Psoas muscle (tissue), 8 donors: Measurements from ENCODE around the gene MPST. TPM values are rescaled to one million over a fixed set of nuclear protein-coding genes. Genes with fewer than 3 reads are reported as not detected.

ENCODE experiments used
- ATAC-seq, 4 donors: fragments of 200-7000 bp; cut with Tn5 transposase; one replicate each; pipeline ENCODE4 v1.9.1; 2020; ENCODE audit warnings: moderate library complexity in 3 of 4, mild to moderate bottlenecking in 2 of 4
- DNase-seq, 2 donors: peaks; one replicate each; pipeline ENCODE4 v3.0.0-alpha.2; 2020
- H3K27ac ChIP-seq: fragments of 200-600 bp; one replicate; pipeline ENCODE4 v1.8.0; 2022
- H3K27me3 ChIP-seq, 3 donors: fragments of 200-600 bp in 1 of 3; one replicate each; pipeline versions ENCODE4 v1.6.1 to v1.8.0; 2013 to 2022; ENCODE audit warnings: low read length in 2 of 3, mild to moderate bottlenecking in 2 of 3, moderate library complexity in 1 of 3; ENCODE audit not compliant: insufficient read depth in 3 of 3
- H3K36me3 ChIP-seq, 2 donors: fragments of 200-600 bp in 1 of 2; one replicate each; pipeline versions ENCODE4 v1.6.1 to v1.8.0; 2013 to 2022; ENCODE audit warnings: low read depth in 1 of 2, mild to moderate bottlenecking in 1 of 2, moderate library complexity in 1 of 2; ENCODE audit not compliant: insufficient read depth in 1 of 2
- H3K4me1 ChIP-seq: fragments of 200-600 bp; one replicate; pipeline ENCODE4 v1.8.0; 2022
- H3K4me3 ChIP-seq: fragments of 200-600 bp; one replicate; pipeline ENCODE4 v1.8.0; 2022; ENCODE audit warnings: mild to moderate bottlenecking
- H3K9me3 ChIP-seq: fragments of 200-600 bp; one replicate; pipeline ENCODE4 v1.8.0; 2022
- WGBS, 3 donors: extraction: QIAGEN DNeasy Blood & Tissue Kit; methylation state at CpG; one replicate each; pipeline versions ENCODE4 v1.1.6 to v1.1.7; 2013; 5-methylcytosine and 5-hydroxymethylcytosine counted together
- intact Hi-C, 2 donors: fragments of 100-400 bp; cut with DNase I; formaldehyde crosslinking; loops; one replicate each; pipeline versions ENCODE4 v1.11.0 to v1.14.2; 2022
- polyA plus RNA-seq, 3 donors: library from polyadenylated mRNA; stranded (reverse); fragments of 200-250 nt; gene quantifications; one replicate each; pipeline ENCODE4 v1.2.3, GENCODE V29; 2013
- total RNA-seq, 4 donors: library from RNA; stranded (reverse); fragmentation: NEBNext Ultra II Directional in 2 of 4; extraction: Animal tissue kit (Norgen Biotek cat#: 25700) in 2 of 4; gene quantifications; one replicate each; pipeline versions ENCODE4 v1.2.1 to v1.2.4, GENCODE V29; 2021 to 2023
- TF ChIP-seq, protein P1 (sequence below): fragments of 200-600 bp; IDR thresholded peaks from one replicate; pipeline ENCODE4 v1.8.0; 2022; ENCODE audit warnings: antibody characterized with exemption
- donor health status: healthy with polysubstance abuse.
- donor health status: DM: no; HTN: no; CAD: no; lungs with moderate emphysema.
- donor health status: Bipolar disorder and iron deficiency.
- donor health status: healthy.
- donor health status: DM: yes; HTN: yes; CAD: no.
- donor health status: DM: no; HTN: no; CAD: no.
- donor health status: DM: no; HTN: no; CAD: no.
- donor health status: DM: yes; HTN: yes; CAD: no.

The MPST gene
- total and polyA plus RNA-seq, 7 donors, result 31.5 to 83.6 (median 42.2) TPM

DNA sequence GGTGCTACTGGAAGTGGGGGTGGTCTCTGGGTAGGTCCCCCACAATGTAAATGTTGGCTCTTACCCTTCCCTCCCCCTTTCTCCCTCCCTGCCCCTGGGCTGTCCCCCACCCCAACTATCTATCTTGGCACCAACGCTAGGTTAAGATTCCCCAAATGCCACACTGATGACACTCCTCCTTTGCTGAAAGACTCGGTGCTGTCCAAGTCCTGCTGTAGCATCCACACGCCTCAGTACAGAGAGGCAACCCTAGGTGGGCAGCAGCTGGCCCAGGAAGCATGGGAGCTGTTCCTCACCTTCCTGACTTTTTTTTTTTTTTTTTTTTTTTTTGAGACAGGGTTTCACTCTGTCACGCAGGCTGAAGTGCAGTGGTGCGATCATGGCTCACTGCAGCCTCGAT, 28.6 kb downstream of the MPST start:
- ATAC-seq (no peak), DNase-seq (no peak)
- Histone ChIP-seq H3K4me3 (no peak overlapping the region), H3K27ac (no peak overlapping the region), H3K36me3 (no peaks in the 10 kb centered on the region), H3K4me1 (no peaks in the 10 kb centered on the region), H3K27me3 (peaks cover 0 to 24% (median 6%) of the 10 kb centered on the region in 3 donors), H3K9me3 (no peaks in the 10 kb centered on the region)
- WGBS, 3 donors, result 73 to 78% (median 78%) methylated on average over 6 of the region's 6 CpGs
- TF ChIP-seq, protein P1, sequence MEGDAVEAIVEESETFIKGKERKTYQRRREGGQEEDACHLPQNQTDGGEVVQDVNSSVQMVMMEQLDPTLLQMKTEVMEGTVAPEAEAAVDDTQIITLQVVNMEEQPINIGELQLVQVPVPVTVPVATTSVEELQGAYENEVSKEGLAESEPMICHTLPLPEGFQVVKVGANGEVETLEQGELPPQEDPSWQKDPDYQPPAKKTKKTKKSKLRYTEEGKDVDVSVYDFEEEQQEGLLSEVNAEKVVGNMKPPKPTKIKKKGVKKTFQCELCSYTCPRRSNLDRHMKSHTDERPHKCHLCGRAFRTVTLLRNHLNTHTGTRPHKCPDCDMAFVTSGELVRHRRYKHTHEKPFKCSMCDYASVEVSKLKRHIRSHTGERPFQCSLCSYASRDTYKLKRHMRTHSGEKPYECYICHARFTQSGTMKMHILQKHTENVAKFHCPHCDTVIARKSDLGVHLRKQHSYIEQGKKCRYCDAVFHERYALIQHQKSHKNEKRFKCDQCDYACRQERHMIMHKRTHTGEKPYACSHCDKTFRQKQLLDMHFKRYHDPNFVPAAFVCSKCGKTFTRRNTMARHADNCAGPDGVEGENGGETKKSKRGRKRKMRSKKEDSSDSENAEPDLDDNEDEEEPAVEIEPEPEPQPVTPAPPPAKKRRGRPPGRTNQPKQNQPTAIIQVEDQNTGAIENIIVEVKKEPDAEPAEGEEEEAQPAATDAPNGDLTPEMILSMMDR, result no peak
- intact Hi-C loops, result loop anchor here in 1 of 2 donors (10.0 kb wide), 1 partner anchor 263 kb away; no protein-coding TSS in a partner anchor

DNA sequence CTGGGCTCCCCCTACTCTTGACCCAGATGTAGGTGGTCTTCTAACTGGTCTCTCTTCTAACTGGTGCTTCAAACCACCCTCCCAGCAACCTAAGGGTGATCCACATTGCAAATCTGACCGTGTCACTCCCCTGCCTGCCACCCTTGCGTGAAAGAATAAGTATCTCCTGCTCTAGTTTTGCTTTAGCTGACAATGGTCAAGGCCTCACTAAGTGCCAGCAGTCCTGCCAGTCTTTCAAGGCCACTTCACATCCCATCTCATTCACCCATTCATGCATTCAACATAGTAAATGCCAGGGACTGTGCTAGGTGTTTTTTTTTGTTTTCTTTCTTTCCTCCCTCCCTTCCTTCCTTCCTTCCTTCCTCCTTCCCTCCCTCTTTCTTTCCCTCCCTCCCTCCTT, 29.7 kb downstream of the MPST start:
- WGBS, 3 donors, result 83 to 90% (median 88%) methylated on average over 2 of the region's 2 CpGs
- H3K4me3 ChIP-seq, result no peak overlapping the region
- no peak overlapping the region for H3K27ac ChIP-seq
- no peaks in the 10 kb centered on the region for H3K36me3 ChIP-seq
- H3K27me3 ChIP-seq, result peaks cover 0 to 21% (median 6%) of the 10 kb centered on the region in 3 donors
- DNase-seq (no peak), ATAC-seq (no peak)
- intact Hi-C loops, result loop anchor here in 1 of 2 donors (10.0 kb wide), 1 partner anchor 264 kb away; no protein-coding TSS in a partner anchor
- TF ChIP-seq, protein P1, result no peak
- no peaks in the 10 kb centered on the region for H3K9me3 ChIP-seq
- no peaks in the 10 kb centered on the region for H3K4me1 ChIP-seq

DNA sequence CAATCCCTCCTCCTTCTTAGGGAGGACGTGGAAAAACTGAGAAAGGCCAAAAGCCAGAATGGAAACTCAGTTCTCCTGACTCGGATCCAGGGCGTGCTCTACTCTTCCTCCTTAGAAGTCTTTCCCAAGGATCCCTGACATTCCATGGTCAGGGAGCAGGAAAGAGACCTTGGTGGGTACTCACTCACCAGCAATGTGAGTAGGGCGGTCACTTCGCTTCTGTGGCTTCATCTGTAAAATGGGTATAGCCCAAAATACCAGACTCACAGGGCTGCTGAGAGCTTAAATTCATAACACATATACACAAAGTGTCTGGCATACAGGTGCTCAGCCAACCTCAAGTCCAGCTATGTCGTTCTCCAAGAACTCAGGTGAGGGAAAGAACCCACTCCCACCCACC, 31.4 kb downstream of the MPST start:
- intact Hi-C loops, result no loop called here
- ATAC-seq, result no peak
- 72 to 82% (median 72%) methylated on average over 6 of the region's 6 CpGs for WGBS, 3 donors
- Histone ChIP-seq H3K27ac (no peak overlapping the region), H3K27me3 (peaks cover 0 to 21% (median 6%) of the 10 kb centered on the region in 3 donors), H3K4me1 (no peaks in the 10 kb centered on the region), H3K4me3 (no peak overlapping the region), H3K9me3 (no peaks in the 10 kb centered on the region), H3K36me3 (no peaks in the 10 kb centered on the region)
- TF ChIP-seq, protein P1, result no peak
- no peak for DNase-seq

DNA sequence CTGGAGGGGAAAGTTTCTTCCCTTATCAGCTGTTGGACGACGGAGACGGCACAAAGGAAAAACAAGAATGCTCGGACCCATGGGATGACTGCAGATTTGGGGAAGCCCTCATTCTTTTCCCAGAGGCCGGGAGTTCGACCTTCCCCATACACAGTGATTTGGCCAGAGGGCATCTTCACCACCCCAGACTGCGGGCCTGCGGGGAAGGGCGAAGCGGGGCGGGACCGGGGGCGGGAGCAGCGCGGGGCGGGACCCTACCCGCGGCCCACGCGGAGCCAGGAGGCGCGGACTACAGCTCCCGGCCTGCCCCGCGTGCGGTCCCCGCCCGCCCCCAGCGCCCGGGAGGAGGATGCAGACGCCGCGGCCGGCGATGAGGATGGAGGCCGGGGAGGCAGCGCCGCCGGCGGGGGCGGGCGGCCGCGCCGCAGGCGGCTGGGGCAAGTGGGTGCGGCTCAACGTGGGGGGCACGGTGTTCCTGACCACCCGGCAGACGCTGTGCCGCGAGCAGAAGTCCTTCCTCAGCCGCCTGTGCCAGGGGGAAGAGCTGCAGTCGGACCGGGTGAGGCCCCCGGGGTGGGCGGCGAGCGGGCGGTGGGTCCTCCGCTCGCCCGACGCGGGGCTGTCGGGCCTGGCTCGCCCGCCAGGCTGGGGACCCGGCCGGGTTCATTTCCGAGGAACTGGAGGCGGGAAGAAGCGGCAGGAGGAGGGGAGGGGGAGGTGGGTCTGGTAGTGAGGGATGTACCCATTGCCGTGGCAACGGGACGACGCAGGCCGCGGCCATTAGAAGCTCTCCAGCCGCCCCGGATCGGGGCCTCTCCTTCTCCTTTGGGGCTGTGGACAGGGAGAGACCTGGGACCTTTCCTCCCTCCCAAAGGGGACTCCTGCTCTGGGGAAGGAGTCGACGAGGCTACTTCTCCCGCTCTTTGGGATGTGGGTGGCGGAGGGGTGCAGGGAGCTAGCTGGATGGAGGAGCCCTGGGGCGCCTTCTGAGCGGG, 32.1 kb downstream of the MPST start, which contains the start of gene KCTD17:
Gene KCTD17 (plus strand): TSS at position 352 of the 995 bp plus-strand sequence. CDS start 19 bp downstream, at position 371.
- Histone ChIP-seq H3K36me3 (no peaks in the 10 kb centered on the region), H3K9me3 (no peaks in the 10 kb centered on the region), H3K27ac (no peak within 1 kb of the TSS), H3K27me3 (peaks cover 0 to 21% (median 6%) of the 10 kb centered on the region in 3 donors), H3K4me1 (no peaks in the 10 kb centered on the region), H3K4me3 (peak within 1 kb of the TSS; percentile 68)
- TF ChIP-seq, protein P1, result no peak
- ATAC-seq, result peak; percentile 57 to 82 (median 71)
- intact Hi-C loops, result no loop called here
- 3 to 6% (median 4%) methylated on average over 56 to 89 of the region's 89 CpGs for WGBS, 3 donors
- DNase-seq, result peak; percentile 78
